PC-9 (cell line): Measurements from ENCODE around the gene ITPR3.

Experiments used
- CTCF ChIP-seq: fragments of 200-600 bp; sonication (generic); conservative IDR thresholded peaks from 2 replicates; pipeline ENCODE4 v1.6.1; 2017; ENCODE audit warnings: mixed run types, antibody characterized with exemption, mild to moderate bottlenecking, moderate library complexity
- EZH2 ChIP-seq: fragments of 200-600 bp; sonication (generic); IDR thresholded peaks from 2 replicates; pipeline ENCODE4 v1.8.0; 2017; ENCODE audit warnings: antibody characterized with exemption, low read depth

GRCh38 chr6:33697845-33698244 is 76.7 kb downstream of the ITPR3 start:
- TF ChIP-seq CTCF (no peak), EZH2 (no peak)
